GM21529 (cell line): Measurements from ENCODE around the gene SLAMF6.
A peak's percentile ranks its signal among the peaks of the same experiment; 100 is the strongest.
"Not testable (repeated sequence)": the region's sequence is repeated elsewhere in the genome, so short reads cannot be mapped to it uniquely, and the experiment has no call there.

Experiments
- ATAC-seq: cut with Tn5 transposase; IDR thresholded peaks from one replicate; pipeline ENCODE4 v1.9.1; 2021; ENCODE audit not compliant: unreplicated experiment

SLAMF6 gene

GRCh38 chr1:160542303-160542945, 19.4 kb upstream of the SLAMF6 start:
- no peak for ATAC-seq

- no peak for ATAC-seq
These were observed 18.7 kb upstream of the SLAMF6 start for GRCh38 chr1:160541622-160542302.

GRCh38 chr1:160540859-160541233, 17.8 kb upstream of the SLAMF6 start:
- ATAC-seq, result no peak

- ATAC-seq, result peak; percentile 95
These were observed 17.2 kb upstream of the SLAMF6 start for GRCh38 chr1:160539990-160540858.

GRCh38 chr1:160539684-160539989, 16.6 kb upstream of the SLAMF6 start:
- ATAC-seq, result no peak

- ATAC-seq, result no peak
These were observed 16.1 kb upstream of the SLAMF6 start for GRCh38 chr1:160538985-160539651.

- no peak for ATAC-seq
These were observed 14.9 kb upstream of the SLAMF6 start for GRCh38 chr1:160537714-160538665.

- no peak for ATAC-seq
These were observed 12.0 kb upstream of the SLAMF6 start for GRCh38 chr1:160534823-160535605.

GRCh38 chr1:160532557-160532813, 9.4 kb upstream of the SLAMF6 start:
- ATAC-seq, result not testable (repeated sequence)

- not testable (repeated sequence) for ATAC-seq
These were observed 8.9 kb upstream of the SLAMF6 start for GRCh38 chr1:160531809-160532556.

- not testable (repeated sequence) for ATAC-seq
These were observed 6.4 kb upstream of the SLAMF6 start for GRCh38 chr1:160529401-160529952.

- not testable (repeated sequence) for ATAC-seq
These were observed 734 bp upstream of the SLAMF6 start for GRCh38 chr1:160523789-160524188.

- ATAC-seq, result no peak
These were observed 919 bp downstream of the SLAMF6 start for GRCh38 chr1:160522136-160522535.

GRCh38 chr1:160521554-160521953, 1.5 kb downstream of the SLAMF6 start:
- ATAC-seq, result no peak

- peak; percentile 45 for ATAC-seq
These were observed 2.1 kb downstream of the SLAMF6 start for GRCh38 chr1:160520999-160521398.

GRCh38 chr1:160520582-160520981, 2.5 kb downstream of the SLAMF6 start:
- no peak for ATAC-seq

- no peak for ATAC-seq
These were observed 3.2 kb downstream of the SLAMF6 start for GRCh38 chr1:160519642-160520435.

GRCh38 chr1:160517519-160517918, 5.5 kb downstream of the SLAMF6 start:
- not testable (repeated sequence) for ATAC-seq
